Nephron progenitor cell (in vitro differentiated cells): ENCODE data around the gene STMND1.
A peak's percentile ranks its signal among the peaks of the same experiment; 100 is the strongest.

ENCODE experiments used
- DNase-seq: peaks from one replicate; pipeline ENCODE4 v3.0.0; 2021
- H3K27ac Mint-ChIP-seq: 2 replicates; pipeline ENCODE4 v1.8.0; 2021; ENCODE audit warnings: mild to moderate bottlenecking, moderate library complexity, mixed read lengths
- H3K27me3 Mint-ChIP-seq: 2 replicates; pipeline ENCODE4 v1.8.0; 2021; ENCODE audit warnings: mild to moderate bottlenecking, low read depth, mixed read lengths; ENCODE audit not compliant: poor library complexity
- H3K36me3 Mint-ChIP-seq: 2 replicates; pipeline ENCODE4 v1.8.0; 2021; ENCODE audit warnings: low read depth, mixed read lengths
- H3K4me1 Mint-ChIP-seq: 2 replicates; pipeline ENCODE4 v1.8.0; 2021; ENCODE audit warnings: mixed read lengths
- H3K4me3 Mint-ChIP-seq: 2 replicates; pipeline ENCODE4 v1.8.0; 2021; ENCODE audit warnings: mild to moderate bottlenecking, moderate library complexity, mixed read lengths
- H3K9me3 Mint-ChIP-seq: 2 replicates; pipeline ENCODE4 v1.8.0; 2021; ENCODE audit warnings: mild to moderate bottlenecking, moderate library complexity, mixed read lengths
- TF ChIP-seq, protein P1 (sequence below): fragments of 200-600 bp; sonication (generic); IDR thresholded peaks from 2 replicates; pipeline ENCODE4 v1.5.0; 2021; ENCODE audit warnings: antibody characterized with exemption

Gene STMND1

GRCh38 chr6:17169291-17169690, 67.4 kb downstream of the STMND1 start:
- TF ChIP-seq, protein P1, sequence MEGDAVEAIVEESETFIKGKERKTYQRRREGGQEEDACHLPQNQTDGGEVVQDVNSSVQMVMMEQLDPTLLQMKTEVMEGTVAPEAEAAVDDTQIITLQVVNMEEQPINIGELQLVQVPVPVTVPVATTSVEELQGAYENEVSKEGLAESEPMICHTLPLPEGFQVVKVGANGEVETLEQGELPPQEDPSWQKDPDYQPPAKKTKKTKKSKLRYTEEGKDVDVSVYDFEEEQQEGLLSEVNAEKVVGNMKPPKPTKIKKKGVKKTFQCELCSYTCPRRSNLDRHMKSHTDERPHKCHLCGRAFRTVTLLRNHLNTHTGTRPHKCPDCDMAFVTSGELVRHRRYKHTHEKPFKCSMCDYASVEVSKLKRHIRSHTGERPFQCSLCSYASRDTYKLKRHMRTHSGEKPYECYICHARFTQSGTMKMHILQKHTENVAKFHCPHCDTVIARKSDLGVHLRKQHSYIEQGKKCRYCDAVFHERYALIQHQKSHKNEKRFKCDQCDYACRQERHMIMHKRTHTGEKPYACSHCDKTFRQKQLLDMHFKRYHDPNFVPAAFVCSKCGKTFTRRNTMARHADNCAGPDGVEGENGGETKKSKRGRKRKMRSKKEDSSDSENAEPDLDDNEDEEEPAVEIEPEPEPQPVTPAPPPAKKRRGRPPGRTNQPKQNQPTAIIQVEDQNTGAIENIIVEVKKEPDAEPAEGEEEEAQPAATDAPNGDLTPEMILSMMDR = no peak
- peaks cover 5% of the 10 kb centered on the region for H3K36me3 Mint-ChIP-seq
- peaks cover 18% of the 10 kb centered on the region for H3K9me3 Mint-ChIP-seq
- H3K4me3 Mint-ChIP-seq = no peak overlapping the region
- no peak overlapping the region for H3K27ac Mint-ChIP-seq
- H3K4me1 Mint-ChIP-seq = peaks cover 4% of the 10 kb centered on the region
- no peaks in the 10 kb centered on the region for H3K27me3 Mint-ChIP-seq
- DNase-seq = no peak

DNA sequence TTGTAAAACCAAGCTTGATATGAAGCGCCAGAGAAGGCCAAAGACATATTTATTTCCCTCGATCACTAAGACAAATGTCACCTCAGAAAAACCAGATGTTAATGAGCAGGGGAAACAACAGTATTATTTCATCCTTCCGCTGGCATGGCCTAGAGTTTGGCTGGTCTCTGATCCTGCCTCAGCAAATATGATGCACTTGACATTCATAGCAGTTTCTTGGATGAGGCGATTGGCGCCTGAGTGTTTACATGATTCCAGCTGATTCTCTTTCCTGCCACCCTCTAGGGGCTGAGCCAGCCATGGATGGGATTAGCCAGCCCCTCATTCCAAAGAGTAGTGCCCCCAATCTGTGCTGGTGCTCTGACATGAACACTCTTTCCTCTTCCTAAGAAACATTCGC, 67.9 kb downstream of the STMND1 start:
- Mint-ChIP-seq H3K36me3 (peaks cover 2% of the 10 kb centered on the region), H3K27ac (no peak overlapping the region), H3K4me1 (peaks cover 4% of the 10 kb centered on the region), H3K4me3 (no peak overlapping the region), H3K27me3 (no peaks in the 10 kb centered on the region), H3K9me3 (peaks cover 13% of the 10 kb centered on the region)
- no peak for DNase-seq
- TF ChIP-seq, protein P1 = no peak

GRCh38 chr6:17172836-17173470, 71.1 kb downstream of the STMND1 start:
- Mint-ChIP-seq H3K27me3 (peaks cover 5% of the 10 kb centered on the region), H3K4me1 (no peaks in the 10 kb centered on the region), H3K9me3 (peaks cover 5% of the 10 kb centered on the region), H3K4me3 (no peak overlapping the region), H3K36me3 (no peaks in the 10 kb centered on the region), H3K27ac (no peak overlapping the region)
- TF ChIP-seq, protein P1 = no peak
- no peak for DNase-seq

DNA sequence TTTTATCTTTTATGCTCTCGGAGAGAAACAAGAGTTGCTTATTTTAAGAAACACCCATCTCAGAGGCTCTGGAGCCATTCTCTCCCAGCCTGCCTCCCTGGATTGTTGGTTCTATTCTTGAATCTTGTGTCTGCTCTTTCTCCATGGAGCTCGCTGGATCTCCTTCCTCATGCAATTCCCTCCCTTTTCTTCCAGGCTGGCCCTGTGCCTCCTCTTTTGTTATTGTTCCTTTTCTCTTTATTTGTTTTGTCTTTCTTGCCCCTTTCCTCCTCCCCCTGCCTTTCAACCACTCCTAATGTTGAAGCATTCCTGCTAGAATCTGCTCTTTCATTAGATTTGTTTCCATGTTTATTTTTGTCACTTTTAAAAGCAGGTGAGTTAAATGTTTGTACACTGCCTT, 76.5 kb downstream of the STMND1 start:
- no peak for DNase-seq
- peaks cover 16% of the 10 kb centered on the region for H3K9me3 Mint-ChIP-seq
- peak overlapping the region; percentile 59 for H3K27ac Mint-ChIP-seq

DNA sequence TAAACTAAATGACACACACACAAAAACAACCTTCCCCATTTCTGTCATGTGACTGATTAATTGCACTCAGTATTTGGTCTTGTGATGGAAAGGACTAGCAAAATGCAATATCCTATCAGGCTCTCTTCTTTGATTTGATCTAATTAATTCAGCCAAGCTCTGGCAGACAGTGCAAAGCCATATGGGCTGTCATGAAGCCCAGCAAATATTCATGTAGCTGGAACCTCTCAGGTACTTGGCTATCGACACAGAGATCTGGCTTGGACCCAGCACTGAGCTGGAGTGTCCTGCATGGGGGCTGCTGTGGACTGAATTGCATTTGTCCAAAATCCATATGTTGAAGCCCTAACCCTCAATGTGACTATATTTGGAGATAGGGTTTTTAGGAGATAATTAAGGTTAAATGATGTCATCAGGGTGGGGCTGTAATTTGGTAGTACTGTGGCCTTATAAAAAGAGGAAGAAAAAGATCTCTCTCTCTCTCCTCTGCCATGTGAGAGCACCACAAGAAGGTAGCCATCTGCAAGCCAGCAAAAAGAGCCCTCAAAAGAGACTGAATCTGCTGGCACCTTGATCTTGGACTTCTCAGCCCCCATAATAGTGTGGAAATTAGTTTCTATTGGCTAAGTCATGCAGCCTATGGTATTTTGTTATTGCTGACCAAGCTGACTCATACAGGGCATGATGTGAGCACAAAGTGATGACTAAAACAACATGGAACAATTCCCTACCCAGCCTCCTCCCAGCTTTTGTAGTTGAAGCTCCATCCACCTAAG, 77.1 kb downstream of the STMND1 start:
- H3K27me3 Mint-ChIP-seq = peaks cover 5% of the 10 kb centered on the region
- no peak overlapping the region for H3K4me3 Mint-ChIP-seq
- TF ChIP-seq, protein P1 = no peak
- H3K27ac Mint-ChIP-seq = no peak overlapping the region
- H3K36me3 Mint-ChIP-seq = no peaks in the 10 kb centered on the region
- no peak for DNase-seq
- H3K9me3 Mint-ChIP-seq = peaks cover 16% of the 10 kb centered on the region
- H3K4me1 Mint-ChIP-seq = peaks cover 7% of the 10 kb centered on the region

More for the DNA sequence above, 76.5 kb downstream of the STMND1 start:
- Mint-ChIP-seq H3K4me3 (no peak overlapping the region), H3K27me3 (peaks cover 5% of the 10 kb centered on the region), H3K36me3 (no peaks in the 10 kb centered on the region), H3K4me1 (peaks cover 7% of the 10 kb centered on the region)
- TF ChIP-seq, protein P1 = no peak
